Left lung (tissue), 10 donors: ENCODE measurements around the gene TEDC1. TPM values are rescaled to one million over a fixed set of nuclear protein-coding genes. Genes with fewer than 3 reads are reported as not detected.
A peak's percentile ranks its signal among the peaks of the same experiment; 100 is the strongest.

Source experiments
- ATAC-seq: fragments of 200-7000 bp; cut with Tn5 transposase; one replicate; pipeline ENCODE4 v1.9.1; 2020; ENCODE audit warnings: moderate library complexity
- DNase-seq, 4 donors: peaks; one replicate each; pipeline ENCODE4 v3.0.0-alpha.2; 2013 to 2020
- H3K27ac ChIP-seq, 2 donors: fragments of 200-600 bp; sonication (generic) in 1 of 2; one replicate each; pipeline versions ENCODE4 v1.5.0 to v1.8.0; 2020 to 2021
- H3K27me3 ChIP-seq, 2 donors: fragments of 200-600 bp; sonication (generic) in 1 of 2; one replicate each; pipeline versions ENCODE4 v1.5.0 to v1.8.0; 2020 to 2021
- H3K36me3 ChIP-seq, 2 donors: fragments of 200-600 bp; sonication (generic) in 1 of 2; one replicate each; pipeline versions ENCODE4 v1.5.0 to v1.8.0; 2020 to 2021
- H3K4me1 ChIP-seq, 2 donors: fragments of 200-600 bp; one replicate each; pipeline ENCODE4 v1.8.0; 2021
- H3K4me3 ChIP-seq, 2 donors: fragments of 200-600 bp; sonication (generic) in 1 of 2; one replicate each; pipeline versions ENCODE4 v1.5.0 to v1.8.0; 2020 to 2021; ENCODE audit warnings: mild to moderate bottlenecking in 1 of 2
- H3K9me3 ChIP-seq, 2 donors: fragments of 200-600 bp; sonication (generic) in 1 of 2; one replicate each; pipeline versions ENCODE4 v1.5.0 to v1.8.0; 2020 to 2021
- intact Hi-C, 2 donors: fragments of 100-400 bp; cut with DNase I; formaldehyde crosslinking; loops; one replicate each; pipeline versions ENCODE4 v1.11.2 to v1.14.2; 2022
- polyA plus RNA-seq, 6 donors: library from polyadenylated mRNA; unstranded; fragments of 120-200 nt; gene quantifications; one replicate each; pipeline ENCODE4 v1.2.1, GENCODE V29; 2013; ENCODE audit not compliant: insufficient read length in 6 of 6
- total RNA-seq, 2 donors: library from RNA; stranded (reverse); fragmentation: NEBNext Ultra II Directional; extraction: Animal tissue kit (Norgen Biotek cat#: 25700); gene quantifications; one replicate each; pipeline ENCODE4 v1.2.1, GENCODE V29; 2021
- TF ChIP-seq, protein P1 (sequence below), 2 donors: fragments of 200-600 bp; sonication (generic) in 1 of 2; IDR thresholded peaks; one replicate each; pipeline versions ENCODE4 v1.5.0 to v1.8.0; 2021; ENCODE audit warnings: antibody characterized with exemption in 2 of 2
- donor health status: DM: no; HTN: yes; CAD: no.
- donor health status: DM: no; HTN: no; CAD: no.

The TEDC1 gene
- total and polyA plus RNA-seq, 8 donors, result 5.9 to 16.8 (median 8.8) TPM

DNA sequence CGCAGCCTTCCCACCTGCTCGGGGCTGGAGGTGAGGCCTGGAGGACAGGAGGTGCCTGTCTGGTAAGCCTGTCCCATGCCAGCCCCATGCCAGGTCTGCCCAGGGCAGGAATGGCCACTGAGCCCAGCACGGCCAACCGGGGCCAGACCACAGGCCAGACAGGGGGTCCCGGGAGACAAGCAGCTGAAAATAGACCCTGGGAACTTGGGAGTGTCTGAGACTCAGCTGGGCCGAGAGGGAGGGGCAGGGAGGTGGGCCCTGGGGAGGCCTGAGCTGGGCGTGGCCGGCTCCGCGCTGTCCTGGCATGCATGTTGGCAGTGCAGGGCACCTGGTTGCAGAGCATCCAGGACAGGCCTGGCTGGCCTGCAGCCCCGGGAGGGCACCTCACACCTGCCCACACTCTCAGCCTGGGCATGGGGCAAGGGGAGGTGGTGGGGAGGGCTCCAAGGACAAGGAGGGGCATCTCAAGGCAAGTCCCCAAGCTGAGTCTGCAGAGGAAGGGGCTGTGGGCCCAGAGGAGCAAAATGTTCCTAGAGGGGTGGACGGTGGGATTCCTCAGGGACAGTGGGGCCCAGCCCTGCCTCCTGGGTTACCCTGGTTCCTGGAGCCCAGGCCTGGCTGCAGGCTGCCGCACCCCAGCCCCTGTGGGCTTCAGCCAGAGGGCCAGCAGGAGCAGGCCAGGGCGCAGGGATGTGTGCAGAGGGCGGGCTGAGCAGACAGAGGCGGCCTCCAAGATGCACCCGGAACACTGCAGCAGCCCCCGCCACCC lies 7.6 kb upstream of the TEDC1 start:
- no peak for ATAC-seq
- Histone ChIP-seq H3K9me3 (no peaks in the 10 kb centered on the region), H3K4me1 (peaks cover 51 to 95% of the 10 kb centered on the region in 2 donors), H3K27ac (peak overlapping the region; percentile 92 to 97), H3K36me3 (peaks cover 0 to 14% of the 10 kb centered on the region in 2 donors), H3K4me3 (no peak overlapping the region), H3K27me3 (peaks cover 0 to 84% of the 10 kb centered on the region in 2 donors)
- TF ChIP-seq, protein P1, sequence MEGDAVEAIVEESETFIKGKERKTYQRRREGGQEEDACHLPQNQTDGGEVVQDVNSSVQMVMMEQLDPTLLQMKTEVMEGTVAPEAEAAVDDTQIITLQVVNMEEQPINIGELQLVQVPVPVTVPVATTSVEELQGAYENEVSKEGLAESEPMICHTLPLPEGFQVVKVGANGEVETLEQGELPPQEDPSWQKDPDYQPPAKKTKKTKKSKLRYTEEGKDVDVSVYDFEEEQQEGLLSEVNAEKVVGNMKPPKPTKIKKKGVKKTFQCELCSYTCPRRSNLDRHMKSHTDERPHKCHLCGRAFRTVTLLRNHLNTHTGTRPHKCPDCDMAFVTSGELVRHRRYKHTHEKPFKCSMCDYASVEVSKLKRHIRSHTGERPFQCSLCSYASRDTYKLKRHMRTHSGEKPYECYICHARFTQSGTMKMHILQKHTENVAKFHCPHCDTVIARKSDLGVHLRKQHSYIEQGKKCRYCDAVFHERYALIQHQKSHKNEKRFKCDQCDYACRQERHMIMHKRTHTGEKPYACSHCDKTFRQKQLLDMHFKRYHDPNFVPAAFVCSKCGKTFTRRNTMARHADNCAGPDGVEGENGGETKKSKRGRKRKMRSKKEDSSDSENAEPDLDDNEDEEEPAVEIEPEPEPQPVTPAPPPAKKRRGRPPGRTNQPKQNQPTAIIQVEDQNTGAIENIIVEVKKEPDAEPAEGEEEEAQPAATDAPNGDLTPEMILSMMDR (IDR thresholded peaks at IDR 0.05), result no peak
- intact Hi-C loops, result no loop called here
- no peak for DNase-seq

DNA sequence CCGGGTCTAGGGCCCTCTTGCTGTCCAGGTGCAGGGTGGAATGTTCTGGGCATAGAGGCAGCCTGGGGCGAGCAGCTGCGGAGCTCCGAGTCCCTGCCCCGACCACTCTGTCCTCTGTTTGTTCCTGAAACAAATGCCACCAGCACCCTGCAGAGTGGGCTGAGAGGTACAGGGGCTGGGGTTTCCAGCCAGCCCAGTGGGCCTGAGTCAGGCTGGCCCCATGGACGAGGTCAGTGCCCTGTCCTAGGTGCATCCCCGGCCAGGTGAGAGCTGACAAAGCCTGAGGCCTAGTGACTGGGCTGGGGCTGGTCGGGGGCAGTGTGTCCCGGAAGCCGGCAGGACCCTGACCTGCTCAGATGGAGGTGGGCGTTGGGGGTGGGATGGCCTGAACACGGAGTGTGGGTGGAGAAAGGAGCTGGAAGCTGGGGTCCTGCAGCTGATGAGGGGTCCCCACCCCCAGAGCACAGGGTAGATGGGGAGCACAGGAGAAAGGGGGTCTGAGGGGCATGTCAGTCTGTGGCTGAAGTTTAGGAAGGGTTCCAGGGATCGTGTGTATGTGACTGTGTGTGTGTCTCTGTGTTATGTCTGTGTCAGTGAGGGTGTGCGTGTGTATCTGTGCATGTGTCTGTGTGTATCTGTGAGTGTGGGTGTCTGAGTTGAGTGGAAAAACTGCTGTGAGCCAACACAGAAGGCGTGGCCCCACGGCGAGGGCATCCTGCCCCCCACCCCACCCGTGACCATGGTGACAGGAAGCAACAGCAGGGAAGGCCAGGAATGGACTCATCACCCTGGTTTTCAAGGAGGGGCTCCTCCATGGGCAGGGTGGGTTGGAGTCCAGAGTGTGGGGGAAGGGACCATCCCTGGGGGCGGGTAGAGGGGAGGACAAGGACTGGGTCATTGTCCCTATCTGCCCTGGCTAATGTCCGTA lies 6.7 kb upstream of the TEDC1 start:
- Histone ChIP-seq H3K9me3 (no peaks in the 10 kb centered on the region), H3K36me3 (peaks cover 0 to 5% of the 10 kb centered on the region in 2 donors), H3K4me1 (peaks cover 59 to 98% of the 10 kb centered on the region in 2 donors), H3K27me3 (peaks cover 0 to 76% of the 10 kb centered on the region in 2 donors), H3K4me3 (no peak overlapping the region), H3K27ac (peak overlapping the region in 1 of 2 donors; percentile 97)
- TF ChIP-seq, protein P1 (IDR thresholded peaks at IDR 0.05), result no peak
- intact Hi-C loops, result no loop called here
- peak in 1 of 4 donors; percentile 52 for DNase-seq
- no peak for ATAC-seq

DNA sequence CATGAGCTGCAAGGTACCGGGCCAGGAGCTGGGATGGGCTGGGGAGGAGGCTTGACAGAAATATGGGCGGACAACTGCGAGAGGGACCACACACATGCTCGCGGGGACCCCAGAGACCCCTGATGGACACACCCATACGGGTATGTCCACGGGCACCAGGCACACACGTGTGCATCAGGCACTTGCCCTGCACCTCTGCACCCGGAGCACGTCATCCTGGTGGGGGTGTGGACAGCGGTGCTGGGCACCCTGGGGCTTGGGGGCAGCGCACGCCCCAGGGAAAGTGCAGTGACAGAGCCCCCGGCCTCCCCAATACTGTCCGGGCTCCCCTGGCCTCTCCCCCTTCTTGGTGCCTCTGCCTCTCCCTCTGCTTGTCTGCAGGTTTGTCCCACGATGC lies 6.1 kb upstream of the TEDC1 start:
- TF ChIP-seq, protein P1 (IDR thresholded peaks at IDR 0.05), result no peak
- peaks cover 0 to 70% of the 10 kb centered on the region in 2 donors for H3K27me3 ChIP-seq
- peak overlapping the region in 1 of 2 donors; percentile 97 for H3K27ac ChIP-seq
- DNase-seq (no peak), ATAC-seq (no peak)
- H3K9me3 ChIP-seq, result no peaks in the 10 kb centered on the region
- H3K36me3 ChIP-seq, result no peaks in the 10 kb centered on the region
- peaks cover 61 to 99% of the 10 kb centered on the region in 2 donors for H3K4me1 ChIP-seq
- H3K4me3 ChIP-seq, result no peak overlapping the region
- intact Hi-C loops, result loop anchor here in 1 of 2 donors (5.0 kb wide), 1 partner anchor 113 kb away; no protein-coding TSS in a partner anchor

DNA sequence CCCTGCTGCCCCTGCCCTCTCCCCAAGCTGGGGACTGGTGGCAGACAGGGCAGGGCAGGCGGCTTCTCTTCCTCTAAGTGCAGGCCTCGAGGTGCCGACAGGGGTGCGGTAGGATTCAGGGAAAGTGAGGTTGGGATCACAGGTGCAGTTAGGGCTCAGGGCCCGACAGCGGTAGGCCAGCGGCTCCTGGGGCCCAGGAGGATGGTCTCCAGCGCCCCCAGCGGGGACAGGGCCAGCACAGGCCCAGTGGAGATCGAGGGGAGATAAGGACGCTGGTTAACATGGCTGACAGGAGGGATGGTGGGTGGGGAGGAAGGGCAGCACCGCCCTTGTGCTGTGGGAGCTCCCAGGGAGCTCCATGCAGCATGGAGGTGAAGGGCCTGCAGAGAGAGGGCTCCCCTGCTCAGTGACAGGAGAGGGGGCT lies 5.3 kb upstream of the TEDC1 start:
- ATAC-seq, result no peak

More for the DNA sequence above, 5.3 kb upstream of the TEDC1 start:
- Histone ChIP-seq H3K27ac (peak overlapping the region in 1 of 2 donors; percentile 97), H3K9me3 (no peaks in the 10 kb centered on the region), H3K36me3 (no peaks in the 10 kb centered on the region), H3K4me3 (no peak overlapping the region), H3K27me3 (peaks cover 0 to 62% of the 10 kb centered on the region in 2 donors), H3K4me1 (peaks cover 56 to 95% of the 10 kb centered on the region in 2 donors)
- TF ChIP-seq, protein P1 (IDR thresholded peaks at IDR 0.05), result peak in 1 of 2 donors; percentile 24
- intact Hi-C loops, result loop anchor here in 1 of 2 donors (5.0 kb wide), 1 partner anchor 113 kb away; no protein-coding TSS in a partner anchor
- peak in 1 of 4 donors; percentile 74 for DNase-seq
